Medulla oblongata (tissue), 1 donor: ENCODE results near the gene SHISA4.
"Not testable (repeated sequence)": the region's sequence is repeated elsewhere in the genome, so short reads cannot be mapped to it uniquely, and the experiment has no call there.

ENCODE experiments used
- DNase-seq: peaks from one replicate; pipeline ENCODE4 v3.0.0-alpha.2; 2015; ENCODE audit errors: extremely low spot score

The SHISA4 gene

GRCh38 chr1:201928266-201928665 lies 39.6 kb downstream of the SHISA4 start:
- no peak for DNase-seq

GRCh38 chr1:201930137-201930536 lies 41.4 kb downstream of the SHISA4 start:
- no peak for DNase-seq

GRCh38 chr1:201930803-201931202 lies 42.1 kb downstream of the SHISA4 start:
- DNase-seq, result no peak

- no peak for DNase-seq
Observed at GRCh38 chr1:201933840-201934430, 45.2 kb downstream of the SHISA4 start.

GRCh38 chr1:201937624-201938213 lies 49.0 kb downstream of the SHISA4 start:
- DNase-seq, result no peak

- no peak for DNase-seq
Observed at GRCh38 chr1:201938440-201939035, 49.8 kb downstream of the SHISA4 start.

GRCh38 chr1:201939148-201939547 lies 50.5 kb downstream of the SHISA4 start:
- no peak for DNase-seq

GRCh38 chr1:201939574-201939973 lies 50.9 kb downstream of the SHISA4 start:
- DNase-seq, result no peak

GRCh38 chr1:201940316-201940715 lies 51.6 kb downstream of the SHISA4 start:
- DNase-seq, result not testable (repeated sequence)

GRCh38 chr1:201941420-201942128 lies 52.9 kb downstream of the SHISA4 start:
- DNase-seq, result no peak

GRCh38 chr1:201942129-201942495 lies 53.4 kb downstream of the SHISA4 start:
- no peak for DNase-seq
